Measurements from ENCODE around the gene EBF4. TPM values are rescaled to one million over a fixed set of nuclear protein-coding genes. Genes with fewer than 3 reads are reported as not detected.

Gene EBF4
- total RNA-seq, 2 experiments from 2014 or later, result 0.99 to 2.4 TPM

GRCh38 chr20:2698186-2698817 is 5.7 kb downstream of the EBF4 start:
- H3K27ac Mint-ChIP-seq, result no peak overlapping the region
- H3K27me3 Mint-ChIP-seq, result peaks cover 40% of the 10 kb centered on the region
- no peaks in the 10 kb centered on the region for H3K9me3 Mint-ChIP-seq
- POLR2A ChIA-PET, result no interaction called here
- H3K36me3 Mint-ChIP-seq, result no peaks in the 10 kb centered on the region
- no peaks in the 10 kb centered on the region for H3K4me1 Mint-ChIP-seq
- DNase-seq, result no peak
- no peak overlapping the region for H3K4me3 Mint-ChIP-seq
- no peak for ATAC-seq (ENCODE audit: low read depth)

GRCh38 chr20:2698912-2699311 is 6.3 kb downstream of the EBF4 start:
- DNase-seq (no peak), ATAC-seq (ENCODE audit: low read depth) (no peak)
- H3K4me1 Mint-ChIP-seq, result no peaks in the 10 kb centered on the region
- H3K4me3 Mint-ChIP-seq, result no peak overlapping the region
- no peak overlapping the region for H3K27ac Mint-ChIP-seq
- H3K9me3 Mint-ChIP-seq, result no peaks in the 10 kb centered on the region
- peaks cover 39% of the 10 kb centered on the region for H3K27me3 Mint-ChIP-seq
- no peaks in the 10 kb centered on the region for H3K36me3 Mint-ChIP-seq
- POLR2A ChIA-PET, result no interaction called here

- H3K27me3 Mint-ChIP-seq, result peaks cover 29% of the 10 kb centered on the region
- ATAC-seq (ENCODE audit: low read depth), result no peak
- no peaks in the 10 kb centered on the region for H3K9me3 Mint-ChIP-seq
- no peaks in the 10 kb centered on the region for H3K4me1 Mint-ChIP-seq
- H3K27ac Mint-ChIP-seq, result no peak overlapping the region
- H3K36me3 Mint-ChIP-seq, result no peaks in the 10 kb centered on the region
- POLR2A ChIA-PET, result no interaction called here
- DNase-seq, result no peak
- H3K4me3 Mint-ChIP-seq, result no peak overlapping the region
Measured at GRCh38 chr20:2699775-2700413, 7.3 kb downstream of the EBF4 start.

GRCh38 chr20:2700913-2701620 is 8.5 kb downstream of the EBF4 start:
- H3K4me3 Mint-ChIP-seq, result no peak overlapping the region
- DNase-seq (no peak), ATAC-seq (ENCODE audit: low read depth) (no peak)
- POLR2A ChIA-PET, result no interaction called here
- no peak overlapping the region for H3K27ac Mint-ChIP-seq
- H3K4me1 Mint-ChIP-seq, result no peaks in the 10 kb centered on the region
- peaks cover 17% of the 10 kb centered on the region for H3K27me3 Mint-ChIP-seq
- no peaks in the 10 kb centered on the region for H3K36me3 Mint-ChIP-seq
- no peaks in the 10 kb centered on the region for H3K9me3 Mint-ChIP-seq

- H3K27ac Mint-ChIP-seq, result no peak overlapping the region
- no peak overlapping the region for H3K4me3 Mint-ChIP-seq
- peaks cover 1% of the 10 kb centered on the region for H3K4me1 Mint-ChIP-seq
- ATAC-seq (ENCODE audit: low read depth) (no peak), DNase-seq (no peak)
- no peaks in the 10 kb centered on the region for H3K36me3 Mint-ChIP-seq
- no peaks in the 10 kb centered on the region for H3K9me3 Mint-ChIP-seq
- POLR2A ChIA-PET, result no interaction called here
- H3K27me3 Mint-ChIP-seq, result peaks cover 14% of the 10 kb centered on the region
Measured at GRCh38 chr20:2701671-2702081, 9.1 kb downstream of the EBF4 start.

GRCh38 chr20:2703716-2704475 is 11.3 kb downstream of the EBF4 start:
- DNase-seq (no peak), ATAC-seq (ENCODE audit: low read depth) (no peak)
- POLR2A ChIA-PET, result no interaction called here
- Mint-ChIP-seq H3K27me3 (peaks cover 9% of the 10 kb centered on the region), H3K4me1 (peaks cover 8% of the 10 kb centered on the region), H3K9me3 (no peaks in the 10 kb centered on the region), H3K36me3 (no peaks in the 10 kb centered on the region), H3K27ac (no peak overlapping the region), H3K4me3 (no peak overlapping the region)

GRCh38 chr20:2705931-2706645 is 13.5 kb downstream of the EBF4 start:
- POLR2A ChIA-PET, result interaction anchor here (1.2 to 1.3 kb wide), 2 partner anchors 13 to 18 kb away, joined by 3 to 4 read pairs; partner anchors contain the start of gene EBF4
- H3K27me3 Mint-ChIP-seq, result no peaks in the 10 kb centered on the region
- no peak overlapping the region for H3K27ac Mint-ChIP-seq
- DNase-seq, result no peak
- H3K4me3 Mint-ChIP-seq, result no peak overlapping the region
- no peak for ATAC-seq (ENCODE audit: low read depth)
- no peaks in the 10 kb centered on the region for H3K36me3 Mint-ChIP-seq
- no peaks in the 10 kb centered on the region for H3K9me3 Mint-ChIP-seq
- H3K4me1 Mint-ChIP-seq, result peaks cover 8% of the 10 kb centered on the region

- DNase-seq, result no peak
- Mint-ChIP-seq H3K4me3 (peak overlapping the region; percentile 0), H3K27me3 (no peaks in the 10 kb centered on the region), H3K36me3 (no peaks in the 10 kb centered on the region), H3K4me1 (peaks cover 8% of the 10 kb centered on the region), H3K27ac (peak overlapping the region; percentile 32), H3K9me3 (no peaks in the 10 kb centered on the region)
- ATAC-seq (ENCODE audit: low read depth), result peak; percentile 52
- POLR2A ChIA-PET, result interaction anchor here (1.2 to 1.3 kb wide), 2 partner anchors 14 to 18 kb away, joined by 3 to 4 read pairs; partner anchors contain the start of gene EBF4
Measured at GRCh38 chr20:2706688-2707352, 14.2 kb downstream of the EBF4 start.

GRCh38 chr20:2707353-2708072 is 14.9 kb downstream of the EBF4 start:
- Mint-ChIP-seq H3K4me3 (no peak overlapping the region), H3K36me3 (no peaks in the 10 kb centered on the region), H3K27ac (peak overlapping the region; percentile 32), H3K9me3 (no peaks in the 10 kb centered on the region), H3K4me1 (peaks cover 8% of the 10 kb centered on the region), H3K27me3 (no peaks in the 10 kb centered on the region)
- no peak for ATAC-seq (ENCODE audit: low read depth)
- DNase-seq, result no peak
- POLR2A ChIA-PET, result interaction anchor here (1.0 to 1.3 kb wide), 2 partner anchors 19 to 46 kb away, joined by 3 to 4 read pairs; no protein-coding TSS in a partner anchor

GRCh38 chr20:2708073-2708415 is 15.5 kb downstream of the EBF4 start:
- no peaks in the 10 kb centered on the region for H3K9me3 Mint-ChIP-seq
- H3K4me1 Mint-ChIP-seq, result peaks cover 8% of the 10 kb centered on the region
- no peak for DNase-seq
- no peak for ATAC-seq (ENCODE audit: low read depth)
- H3K27me3 Mint-ChIP-seq, result no peaks in the 10 kb centered on the region
- H3K4me3 Mint-ChIP-seq, result no peak overlapping the region
- POLR2A ChIA-PET, result interaction anchor here (1.0 kb wide), 1 partner anchor 45 kb away, joined by 3 read pairs; no protein-coding TSS in a partner anchor
- no peak overlapping the region for H3K27ac Mint-ChIP-seq
- H3K36me3 Mint-ChIP-seq, result no peaks in the 10 kb centered on the region

GRCh38 chr20:2708665-2709064 is 16.1 kb downstream of the EBF4 start:
- Mint-ChIP-seq H3K27ac (no peak overlapping the region), H3K4me1 (peaks cover 8% of the 10 kb centered on the region), H3K27me3 (no peaks in the 10 kb centered on the region), H3K36me3 (no peaks in the 10 kb centered on the region), H3K9me3 (no peaks in the 10 kb centered on the region), H3K4me3 (no peak overlapping the region)
- POLR2A ChIA-PET, result interaction anchor here (1.0 kb wide), 1 partner anchor 44 kb away, joined by 3 read pairs; no protein-coding TSS in a partner anchor
- DNase-seq (no peak), ATAC-seq (ENCODE audit: low read depth) (no peak)

Data from activated naive CD8-positive, alpha-beta T cell treated with anti-CD3 and anti-CD28 coated beads, Interleukin-2, amount 10 ng/mL, durations not matched to agents 7 days and 5 days (primary cell).